K562 (cell line): Measurements from ENCODE around the gene RGS3. TPM values are rescaled to one million over a fixed set of nuclear protein-coding genes. Genes with fewer than 3 reads are reported as not detected.

ENCODE experiments used
- ATAC-seq: fragments of 200-7000 bp; cut with Tn5 transposase; 3 replicates; pipeline ENCODE4 v1.9.1; 2020; ENCODE audit warnings: moderate library complexity
- BruUV-seq: library from RNA; stranded (reverse); fragments of 400-500 nt; replicated peaks from 2 replicates; lab custom pipeline; 2021; lab: Mats Ljungman, UMichigan
- CTCF ChIA-PET: fragments of 300-600 bp; formaldehyde crosslinking; extraction: SDS; loops from one replicate; lab custom pipeline; 2021; ENCODE audit warnings: low intra/inter-chr PET ratio; lab: Yijun Ruan, JAX
- POLR2A ChIA-PET: fragments of 300-600, 350-650 bp; sonication (Branson Sonifier 250); formaldehyde crosslinking; extraction: SDS; loops from one replicate; lab custom pipeline; 2021; ENCODE audit warnings: antibody characterized with exemption, inconsistent platforms; lab: Yijun Ruan, JAX
- DNase-seq, 4 experiments: peaks; one replicate each; pipeline versions ENCODE4 v3.0.0 to v3.0.0-alpha.2; 2011 to 2018; ENCODE audit warnings: low spot score in 3 of 4, mixed read lengths in 3 of 4; ENCODE audit errors: extremely low read depth in 1 of 4
- FAIRE-seq: peaks from 2 replicates; lab custom pipeline; 2011; peaks lifted over from hg19 to GRCh38; lab: Jason Lieb, UNC
- H2AFZ ChIP-seq: 2 replicates; pipeline ENCODE4 v1.6.0; 2011; ENCODE audit warnings: low read depth, low read length, control low read depth, inconsistent platforms
- H3K27ac ChIP-seq: fragments of 200-600 bp; 3 replicates; pipeline ENCODE4 v1.8.0; 2011; ENCODE audit warnings: low read depth, mild to moderate bottlenecking, control low read depth, inconsistent platforms, low read length, moderate library complexity, mixed read lengths; ENCODE audit errors: extremely low read depth
- H3K27me3 ChIP-seq, 2 experiments: fragments of 300-600 bp in 1 of 2; 2 replicates in 1 of 2; 3 replicates in 1 of 2; pipeline versions ENCODE4 v1.6.0 to v1.8.0; 2011; ENCODE audit warnings: inconsistent platforms in 2 of 2, low read length in 2 of 2, mild to moderate bottlenecking in 1 of 2, mixed read lengths in 1 of 2, moderate library complexity in 1 of 2; ENCODE audit not compliant: control insufficient read depth in 2 of 2, insufficient read depth in 2 of 2
- H3K36me3 ChIP-seq: fragments of 300-600 bp; 3 replicates; pipeline ENCODE4 v1.8.0; 2011; ENCODE audit warnings: mild to moderate bottlenecking, low read length, inconsistent platforms; ENCODE audit not compliant: control insufficient read depth, insufficient read depth
- H3K4me1 ChIP-seq, 2 experiments: fragments of 200-600 bp in 1 of 2; replicated peaks in 1 of 2; 2 replicates in 1 of 2; 3 replicates in 1 of 2; pipeline versions ENCODE4 v1.5.1 to v1.8.0; 2011; ENCODE audit warnings: inconsistent platforms in 2 of 2, low read length in 2 of 2, mild to moderate bottlenecking in 1 of 2, mixed read lengths in 1 of 2, moderate library complexity in 1 of 2; ENCODE audit not compliant: control insufficient read depth in 2 of 2, insufficient read depth in 2 of 2
- H3K4me2 ChIP-seq: 2 replicates; pipeline ENCODE4 v1.6.1; 2011; ENCODE audit warnings: low read length, control low read depth, inconsistent platforms, mixed read lengths; ENCODE audit not compliant: insufficient read depth
- H3K4me3 ChIP-seq: fragments of 200-600 bp; sonication (generic), shearing (Covaris generic); 2 replicates; pipeline ENCODE4 v1.5.1; 2016; ENCODE audit warnings: control low read depth, inconsistent platforms
- H3K79me2 ChIP-seq: fragments of 200-600 bp; 3 replicates; pipeline ENCODE4 v1.8.0; 2011; ENCODE audit warnings: low read length, inconsistent platforms; ENCODE audit not compliant: control insufficient read depth, insufficient read depth
- H3K9ac ChIP-seq, 2 experiments: 2 replicates each; pipeline versions ENCODE4 v1.6.0 to v1.6.1; 2011; ENCODE audit warnings: low read depth in 2 of 2, low read length in 2 of 2, control low read depth in 1 of 2, inconsistent platforms in 1 of 2, mild to moderate bottlenecking in 1 of 2, mixed read lengths in 1 of 2; ENCODE audit not compliant: insufficient read depth in 1 of 2
- H3K9me1 ChIP-seq: one replicate; pipeline ENCODE4 v1.6.0; 2011; ENCODE audit warnings: inconsistent platforms, mild to moderate bottlenecking, low read length, moderate library complexity; ENCODE audit not compliant: control insufficient read depth, insufficient read depth
- H3K9me3 ChIP-seq: replicated peaks from 2 replicates; pipeline ENCODE4 v1.5.1; 2011; ENCODE audit warnings: low read depth, low read length, inconsistent platforms; ENCODE audit not compliant: control insufficient read depth, insufficient read depth
- H4K20me1 ChIP-seq: replicated peaks from 2 replicates; pipeline ENCODE4 v1.6.1; 2011; ENCODE audit warnings: low read length, inconsistent platforms, mixed read lengths; ENCODE audit not compliant: control insufficient read depth, insufficient read depth
- REST ChIP-seq, 2 experiments: fragments of 450-650 bp; formaldehyde crosslinking in 1 of 2; IDR thresholded peaks; 2 replicates each; pipeline versions ENCODE4 v1.4.0 to v1.6.1; 2014 to 2020; ENCODE audit warnings: mild to moderate bottlenecking in 2 of 2, borderline replicate concordance in 1 of 2, low read depth in 1 of 2
- TEAD1 ChIP-seq, 2 experiments: fragments of 450-650 bp in 1 of 2; sonication (generic) in 1 of 2; formaldehyde crosslinking; IDR thresholded peaks; 2 replicates each; pipeline versions ENCODE4 v1.4.0 to v1.8.0; 2020 to 2022; ENCODE audit warnings: mild to moderate bottlenecking in 2 of 2, missing genetic modification reagents in 1 of 2
- WGBS: fragments of 100-300 bp; shearing (Covaris generic); methylation state at CpG from one replicate; pipeline ENCODE4 v1.1.6; 2016; ENCODE audit warnings: low coverage, mixed read lengths; ENCODE audit not compliant: insufficient coverage; ENCODE audit errors: missing lambda C conversion rate; 5-methylcytosine and 5-hydroxymethylcytosine counted together
- in situ Hi-C: fragments of 300-500 bp; cut with MboI; formaldehyde crosslinking; loops from 4 replicates; pipeline ENCODE4 v1.15.0; 2018; ENCODE audit warnings: inconsistent platforms, mixed read lengths
- intact Hi-C: fragments of 100-400 bp; cut with micrococcal nuclease; formaldehyde crosslinking; loops from 2 replicates; pipeline ENCODE4 v1.14.2; 2022
- polyA plus RNA-seq, 8 experiments: library from polyadenylated mRNA; depleted of rRNA in 4 of 8; stranded (reverse) in 5 of 8; unstranded in 3 of 8; fragments of >200 nt; fragmentation: Nextera tagmentation in 2 of 8; fragmentation: Illumina TruSeq in 1 of 8; extraction: Ambion mirVana in 2 of 8; extraction: Trizol in 1 of 8; gene quantifications; 2 replicates each; pipeline versions ENCODE4 v1.2.1 to v1.2.3, GENCODE V29; 2011 to 2014; ENCODE audit warnings: inconsistent platforms in 1 of 8, missing spikeins in 1 of 8
- total RNA-seq, 7 experiments: library from RNA; depleted of rRNA in 6 of 7; stranded (reverse); fragments of >200 nt in 6 of 7; fragmentation: Illumina TruSeq in 2 of 7; extraction: Trizol in 2 of 7; gene quantifications; 2 replicates each; pipeline versions ENCODE4 v1.2.1 to v1.2.3, GENCODE V29; 2011 to 2021; ENCODE audit warnings: low replicate concordance in 1 of 7

The RGS3 gene
- total and polyA plus RNA-seq, 9 of the 15 experiments (the other 6 are each of a cell fraction or from before 2014, with no cell fraction given): 0.08 to 2.9 (median 0.95) TPM

- Histone ChIP-seq H2AFZ (no peak overlapping the region), H3K4me3 (no peak overlapping the region), H3K4me2 (no peak overlapping the region)
- no peak for DNase-seq
- BruUV-seq: no TSS peak
- in situ Hi-C loops: no loop called here
- WGBS: 15% methylated on average over 8 of the region's 8 CpGs
- TF ChIP-seq REST (IDR thresholded peaks at IDR 0.05; ENCODE audit: borderline replicate concordance): no peak
- no peak for TF ChIP-seq REST (CRISPR knock-in tag; IDR thresholded peaks at IDR 0.05; ENCODE audit: low read depth)
- TF ChIP-seq TEAD1 (CRISPR knock-in tag; IDR thresholded peaks at IDR 0.05): no peak
- TF ChIP-seq, all 486 proteins: peak for 0
- CTCF ChIA-PET: interaction anchor here (0.6 kb wide), 1 partner anchor 80 kb away, joined by 3 read pairs; no protein-coding TSS in a partner anchor
- intact Hi-C loops: no loop called here
- H3K27ac ChIP-seq: no peak overlapping the region
- POLR2A ChIA-PET: interaction anchor here (1.4 kb wide), 1 partner anchor 17 kb away, joined by 5 read pairs; no protein-coding TSS in a partner anchor
- FAIRE-seq: no peak
- no peaks in the 10 kb centered on the region for H3K36me3 ChIP-seq
- H3K9ac ChIP-seq: no peak overlapping the region
- H4K20me1 ChIP-seq: no peaks in the 10 kb centered on the region; the same call in 1 of the 2 replicates
- H3K79me2 ChIP-seq: no peaks in the 10 kb centered on the region
- no peaks in the 10 kb centered on the region for H3K9me1 ChIP-seq
- no peaks in the 10 kb centered on the region for H3K9me3 ChIP-seq
- no peak for ATAC-seq
- H3K27me3 ChIP-seq: peaks cover 55 to 81% of the 10 kb centered on the region in 2 experiments
- peaks cover 0 to 6% of the 10 kb centered on the region in 2 experiments; a peak in 2 of 5 replicates for H3K4me1 ChIP-seq
These were observed 62.3 kb downstream of the RGS3 start for GRCh38 chr9:113525831-113526230.
